RWPE2 (cell line): ENCODE data around the gene CCNQ.

ENCODE experiments used
- ATAC-seq: fragments of 200-7000 bp; cut with Tn5 transposase; 3 replicates; pipeline ENCODE4 v1.9.1; 2021; ENCODE audit warnings: low read depth
- DNase-seq: peaks from one replicate; pipeline ENCODE4 v3.0.0-alpha.2; 2020; ENCODE audit warnings: low spot score
- H3K27ac ChIP-seq: fragments of 450-650 bp; 2 replicates; pipeline ENCODE4 v1.5.1; 2017; ENCODE audit warnings: mild to moderate bottlenecking; ENCODE audit not compliant: poor library complexity, severe bottlenecking
- H3K27me3 ChIP-seq: fragments of 250-450 bp; sonication (Bioruptor Pico); 2 replicates; pipeline ENCODE4 v1.5.1; 2021; ENCODE audit warnings: mild to moderate bottlenecking, moderate library complexity; ENCODE audit not compliant: insufficient read depth, poor library complexity, severe bottlenecking
- H3K36me3 ChIP-seq: fragments of 250-450 bp; sonication (Bioruptor Pico); 2 replicates; pipeline ENCODE4 v1.5.1; 2020; ENCODE audit warnings: low read depth, mild to moderate bottlenecking, moderate library complexity
- H3K4me1 ChIP-seq: fragments of 250-450 bp; sonication (Bioruptor Pico); 2 replicates; pipeline ENCODE4 v1.5.1; 2021; ENCODE audit warnings: mild to moderate bottlenecking, moderate library complexity; ENCODE audit not compliant: insufficient read depth, poor library complexity, severe bottlenecking
- H3K4me3 ChIP-seq: fragments of 250-450 bp; sonication (Bioruptor Pico); 2 replicates; pipeline ENCODE4 v1.5.1; 2021; ENCODE audit warnings: mild to moderate bottlenecking, moderate library complexity; ENCODE audit not compliant: severe bottlenecking
- H3K9me3 ChIP-seq: fragments of 250-450 bp; sonication (Bioruptor Pico); 2 replicates; pipeline ENCODE4 v1.5.1; 2021; ENCODE audit warnings: mild to moderate bottlenecking, moderate library complexity; ENCODE audit not compliant: severe bottlenecking
- TF ChIP-seq, protein P1 (sequence below): fragments of 450-650 bp; IDR thresholded peaks from one replicate; pipeline ENCODE4 v1.5.1; 2017; ENCODE audit warnings: mild to moderate bottlenecking, moderate library complexity; ENCODE audit not compliant: poor library complexity, severe bottlenecking

CCNQ gene

GRCh38 chrX:153549231-153549630 is 49.7 kb downstream of the CCNQ start:
- Histone ChIP-seq H3K36me3 (no peaks in the 10 kb centered on the region), H3K27me3 (no peaks in the 10 kb centered on the region)
- TF ChIP-seq, protein P1, sequence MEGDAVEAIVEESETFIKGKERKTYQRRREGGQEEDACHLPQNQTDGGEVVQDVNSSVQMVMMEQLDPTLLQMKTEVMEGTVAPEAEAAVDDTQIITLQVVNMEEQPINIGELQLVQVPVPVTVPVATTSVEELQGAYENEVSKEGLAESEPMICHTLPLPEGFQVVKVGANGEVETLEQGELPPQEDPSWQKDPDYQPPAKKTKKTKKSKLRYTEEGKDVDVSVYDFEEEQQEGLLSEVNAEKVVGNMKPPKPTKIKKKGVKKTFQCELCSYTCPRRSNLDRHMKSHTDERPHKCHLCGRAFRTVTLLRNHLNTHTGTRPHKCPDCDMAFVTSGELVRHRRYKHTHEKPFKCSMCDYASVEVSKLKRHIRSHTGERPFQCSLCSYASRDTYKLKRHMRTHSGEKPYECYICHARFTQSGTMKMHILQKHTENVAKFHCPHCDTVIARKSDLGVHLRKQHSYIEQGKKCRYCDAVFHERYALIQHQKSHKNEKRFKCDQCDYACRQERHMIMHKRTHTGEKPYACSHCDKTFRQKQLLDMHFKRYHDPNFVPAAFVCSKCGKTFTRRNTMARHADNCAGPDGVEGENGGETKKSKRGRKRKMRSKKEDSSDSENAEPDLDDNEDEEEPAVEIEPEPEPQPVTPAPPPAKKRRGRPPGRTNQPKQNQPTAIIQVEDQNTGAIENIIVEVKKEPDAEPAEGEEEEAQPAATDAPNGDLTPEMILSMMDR: no peak

DNA sequence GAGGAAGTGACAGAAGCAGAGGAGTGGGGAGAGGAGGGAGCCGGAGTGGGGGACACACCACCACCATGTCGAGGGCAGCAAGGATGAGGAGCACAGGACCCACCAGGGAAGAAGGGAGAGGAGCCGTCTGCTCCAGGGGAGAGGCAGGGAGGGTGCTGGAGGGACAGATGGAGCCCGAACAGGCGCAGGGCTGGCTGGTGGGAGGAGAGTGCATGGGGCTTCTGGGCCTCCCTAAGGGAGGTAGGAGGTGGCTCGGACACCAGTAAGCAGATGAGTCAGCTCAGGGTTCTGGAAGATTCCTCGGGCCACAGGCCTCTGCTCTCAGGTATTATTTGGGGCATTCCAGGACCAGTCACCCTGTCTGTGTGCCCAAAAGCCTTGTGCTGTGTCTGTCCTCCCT is 51.7 kb downstream of the CCNQ start:
- H3K36me3 ChIP-seq: no peaks in the 10 kb centered on the region
- H3K4me1 ChIP-seq: no peaks in the 10 kb centered on the region
- ATAC-seq (no peak), DNase-seq (no peak)
- TF ChIP-seq, protein P1: no peak
- H3K4me3 ChIP-seq: no peak overlapping the region
- H3K9me3 ChIP-seq: no peaks in the 10 kb centered on the region
- no peak overlapping the region for H3K27ac ChIP-seq
- no peaks in the 10 kb centered on the region for H3K27me3 ChIP-seq

More at GRCh38 chrX:153549231-153549630, 49.7 kb downstream of the CCNQ start:
- Histone ChIP-seq H3K4me1 (no peaks in the 10 kb centered on the region), H3K27ac (no peak overlapping the region), H3K9me3 (no peaks in the 10 kb centered on the region), H3K4me3 (no peak overlapping the region)
- ATAC-seq: no peak
- no peak for DNase-seq

- no peak overlapping the region for H3K4me3 ChIP-seq
- DNase-seq (no peak), ATAC-seq (no peak)
- no peaks in the 10 kb centered on the region for H3K4me1 ChIP-seq
- TF ChIP-seq, protein P1: no peak
- H3K9me3 ChIP-seq: no peaks in the 10 kb centered on the region
- H3K27me3 ChIP-seq: no peaks in the 10 kb centered on the region
- no peaks in the 10 kb centered on the region for H3K36me3 ChIP-seq
- H3K27ac ChIP-seq: no peak overlapping the region
Observed at GRCh38 chrX:153546386-153546785, 52.6 kb downstream of the CCNQ start.

GRCh38 chrX:153544727-153545126 is 54.2 kb downstream of the CCNQ start:
- no peak overlapping the region for H3K27ac ChIP-seq
- no peaks in the 10 kb centered on the region for H3K4me1 ChIP-seq
- DNase-seq (no peak), ATAC-seq (no peak)
- H3K27me3 ChIP-seq: no peaks in the 10 kb centered on the region
- no peaks in the 10 kb centered on the region for H3K36me3 ChIP-seq
- no peaks in the 10 kb centered on the region for H3K9me3 ChIP-seq
- no peak overlapping the region for H3K4me3 ChIP-seq
- TF ChIP-seq, protein P1: no peak

DNA sequence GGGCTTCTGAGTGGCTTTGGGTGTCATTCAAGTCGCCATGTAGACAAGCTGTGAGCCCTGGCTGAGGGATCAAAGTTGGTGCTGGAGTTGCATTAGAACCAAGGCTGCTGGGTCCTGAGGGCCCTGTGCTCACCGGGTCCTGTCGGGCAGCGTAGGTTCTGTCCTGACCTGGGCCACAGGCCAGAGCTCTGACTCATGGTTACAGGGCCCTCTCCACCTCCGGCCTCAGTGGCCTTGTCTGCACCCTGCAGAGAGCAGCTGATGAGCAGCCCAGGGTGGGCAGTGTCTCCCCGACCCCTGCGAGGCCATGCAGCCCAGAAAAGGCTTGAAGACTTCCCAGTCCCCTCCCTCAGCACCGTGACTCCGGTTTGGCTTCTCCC is 59.0 kb downstream of the CCNQ start:
- H3K27me3 ChIP-seq: no peaks in the 10 kb centered on the region
- no peak overlapping the region for H3K4me3 ChIP-seq
- no peak overlapping the region for H3K27ac ChIP-seq
- H3K4me1 ChIP-seq: no peaks in the 10 kb centered on the region
- no peaks in the 10 kb centered on the region for H3K9me3 ChIP-seq
- no peak for DNase-seq
- no peaks in the 10 kb centered on the region for H3K36me3 ChIP-seq
- TF ChIP-seq, protein P1: no peak
- no peak for ATAC-seq
